ENCODE results near the gene LBH.

The LBH gene

GRCh38 chr2:30278419-30278818, 47.1 kb downstream of the LBH start:
- no peak for DNase-seq

- DNase-seq, result no peak
Observed at GRCh38 chr2:30280596-30281434, 49.5 kb downstream of the LBH start.

DNA sequence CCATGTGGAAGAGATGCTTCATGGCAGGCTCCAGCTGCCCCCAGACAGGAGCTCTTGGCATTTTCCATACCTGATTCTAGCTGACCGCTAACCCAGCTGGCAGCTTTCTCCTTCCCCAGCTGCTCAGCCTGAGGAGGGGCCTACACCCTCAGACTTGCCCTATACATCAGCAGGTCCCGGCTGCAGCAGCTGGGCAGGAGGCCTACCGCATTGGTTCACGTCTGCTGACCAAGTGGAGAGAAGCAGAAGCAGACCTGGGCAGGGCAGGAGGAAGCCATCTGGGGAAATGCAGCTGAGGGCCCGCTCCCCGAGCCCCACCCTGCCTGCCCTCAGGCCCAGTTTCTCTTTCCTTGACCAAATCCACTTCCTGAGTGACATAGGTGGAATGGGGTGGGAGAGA, 50.7 kb downstream of the LBH start:
- DNase-seq, result no peak

- no peak for DNase-seq
Observed at GRCh38 chr2:30282721-30283120, 51.4 kb downstream of the LBH start.

DNA sequence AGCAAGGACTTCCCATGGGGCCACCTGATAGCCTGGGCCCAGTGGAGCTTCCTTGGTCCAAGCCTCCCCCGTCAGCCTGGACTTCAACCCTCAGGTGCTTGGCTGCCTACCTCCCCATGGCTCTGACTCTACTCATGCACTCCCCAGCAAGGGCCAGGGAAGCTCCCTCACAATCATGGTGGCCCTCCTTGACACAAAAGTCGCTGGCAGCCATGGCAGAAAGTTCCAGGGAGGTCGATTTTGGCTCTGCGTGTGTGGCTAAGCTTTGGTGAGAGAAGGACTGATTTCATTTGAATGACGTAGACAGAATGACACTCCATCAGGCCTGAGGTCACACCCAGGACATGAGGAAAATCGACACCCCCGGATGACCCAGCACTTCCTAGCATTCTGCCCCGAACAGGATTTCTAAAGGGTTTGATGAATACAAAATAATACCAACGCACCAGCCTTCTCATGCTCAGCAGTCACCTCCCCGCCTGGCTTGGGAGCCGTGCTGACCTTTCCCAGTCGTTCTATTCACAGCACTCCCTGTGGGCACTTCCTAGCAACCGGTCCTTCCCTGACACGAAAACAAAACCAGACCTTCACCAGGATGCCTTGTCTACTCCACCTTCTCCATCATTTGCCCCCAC, 52.7 kb downstream of the LBH start:
- no peak for DNase-seq

DNA sequence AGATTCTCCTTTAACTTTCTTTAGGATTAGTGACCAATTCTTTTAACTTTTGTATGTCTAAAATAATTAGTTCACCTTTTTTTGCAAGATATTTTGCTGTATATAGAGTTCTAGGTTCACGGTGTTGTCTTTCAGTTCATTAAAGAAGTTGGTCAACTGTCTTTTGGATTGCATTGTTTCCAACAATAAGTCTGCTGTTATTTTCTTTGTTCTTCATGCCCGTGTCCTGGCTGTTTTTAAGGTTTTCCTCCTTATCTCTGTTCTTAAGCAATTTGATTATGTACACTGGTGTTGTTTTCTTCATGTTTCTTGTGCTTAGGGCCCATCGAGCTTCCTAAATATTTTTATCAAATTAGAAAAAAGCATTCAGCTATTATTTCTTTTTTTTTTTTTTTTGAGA, 54.4 kb downstream of the LBH start:
- DNase-seq, result no peak

DNA sequence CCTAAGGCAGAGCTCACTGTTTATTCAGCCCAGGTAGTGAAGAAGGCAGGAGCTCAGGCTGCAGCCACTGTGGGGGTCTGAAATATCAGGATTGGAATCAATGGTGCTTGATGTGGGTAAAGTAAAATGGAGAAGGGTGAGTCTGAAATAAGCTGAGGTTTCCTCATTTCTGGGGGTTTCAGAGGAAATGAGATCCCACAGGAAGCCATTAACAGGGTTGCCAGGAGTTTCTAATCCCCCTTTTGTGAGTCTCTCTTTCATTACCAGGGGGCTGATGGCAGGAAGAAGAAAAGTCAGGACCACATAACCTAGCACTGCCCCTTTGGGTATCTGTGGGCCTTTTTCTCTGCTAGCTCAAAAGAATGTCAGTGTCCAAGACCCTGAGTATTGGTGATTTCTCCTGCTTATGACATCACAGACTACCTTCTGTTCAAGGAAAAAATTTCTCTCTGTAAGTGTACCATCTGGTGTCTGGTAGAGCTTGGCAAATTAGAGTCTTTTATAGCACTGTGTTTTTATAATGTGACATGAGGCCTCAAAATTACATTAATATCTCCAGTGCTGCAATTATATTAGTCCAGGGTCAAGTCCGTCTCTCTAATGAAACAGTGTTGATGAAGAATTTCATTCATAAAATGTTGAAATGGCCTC, 56.0 kb downstream of the LBH start:
- no peak for DNase-seq

DNA sequence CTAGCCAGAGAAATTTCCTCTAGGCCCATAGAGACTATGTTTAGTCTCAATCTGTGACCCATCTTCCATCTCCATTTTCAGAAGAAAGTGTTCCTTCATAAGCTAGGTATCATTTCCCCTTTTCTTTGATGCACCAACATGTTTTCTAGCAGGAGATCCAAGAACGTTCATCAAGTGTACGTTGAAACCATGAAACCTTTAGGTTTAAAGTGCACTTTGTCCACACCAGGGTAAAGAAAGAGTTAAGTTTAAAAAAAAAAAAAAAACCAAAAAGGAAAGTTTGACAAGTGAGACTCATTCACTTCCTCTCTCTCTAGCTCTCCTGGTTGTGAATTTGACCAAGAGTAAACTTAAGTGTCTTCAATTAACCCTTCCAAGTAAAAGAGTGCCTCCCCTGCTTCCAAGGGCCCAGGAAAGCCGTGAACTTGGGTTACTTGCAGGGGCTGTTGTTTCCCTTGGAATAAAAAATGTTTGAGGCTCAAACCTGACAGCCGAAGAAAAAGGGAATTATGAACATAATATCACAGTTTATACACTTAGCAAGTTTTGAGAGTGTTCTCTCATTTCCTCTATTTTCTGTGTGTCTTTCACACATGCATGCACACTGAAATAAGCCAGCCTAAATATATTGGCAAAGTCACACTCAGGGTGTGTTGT, 56.7 kb downstream of the LBH start:
- no peak for DNase-seq

DNA sequence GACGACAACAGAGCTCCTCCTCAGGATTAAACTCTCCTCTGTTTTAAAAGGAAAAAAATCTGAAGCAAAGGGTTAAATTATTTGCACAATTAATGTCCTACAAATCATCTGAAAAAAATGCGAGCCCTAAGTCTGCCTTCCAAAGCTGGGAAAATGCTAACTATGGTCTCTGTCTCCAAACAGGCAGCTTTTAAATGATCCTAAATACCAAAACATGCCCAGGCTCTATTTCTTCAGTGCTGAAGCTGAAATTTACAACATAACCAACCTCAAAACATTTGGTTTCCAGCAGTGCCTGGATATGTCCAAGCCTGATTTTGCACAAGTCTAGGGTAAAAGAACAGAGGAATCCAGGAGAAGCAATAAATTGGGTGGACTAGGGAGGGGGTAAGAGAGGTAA, 57.2 kb downstream of the LBH start:
- no peak for DNase-seq

DNA sequence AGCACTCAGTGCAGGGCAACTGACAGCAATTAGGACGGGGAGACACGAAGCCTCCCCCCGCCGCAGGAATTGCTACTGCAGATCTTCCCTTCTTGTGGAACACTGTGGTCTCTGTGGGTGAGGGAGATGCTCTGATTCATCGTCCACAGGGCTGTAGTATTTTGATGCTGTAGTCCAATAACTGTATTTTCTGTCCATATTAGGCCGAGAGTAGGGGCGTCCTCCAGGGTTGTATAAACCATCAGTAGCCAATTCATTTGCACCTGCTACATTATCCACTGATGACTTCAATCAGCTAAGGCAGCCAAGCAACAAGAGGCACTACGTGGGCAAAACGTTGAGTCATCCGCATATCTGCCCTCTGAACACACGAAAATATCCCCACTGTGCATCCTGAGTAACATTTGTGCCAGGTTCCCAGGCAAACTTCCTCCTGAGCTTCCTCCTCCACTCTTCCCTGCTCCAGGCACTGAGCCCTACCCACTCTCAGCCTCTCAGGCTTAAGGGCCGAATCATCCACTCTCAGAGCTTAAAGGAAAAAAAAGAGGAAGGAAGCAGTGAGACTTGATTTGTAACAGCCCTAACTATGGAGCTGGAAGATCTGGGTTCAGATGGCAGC, 62.1 kb downstream of the LBH start:
- DNase-seq, result no peak

DNA sequence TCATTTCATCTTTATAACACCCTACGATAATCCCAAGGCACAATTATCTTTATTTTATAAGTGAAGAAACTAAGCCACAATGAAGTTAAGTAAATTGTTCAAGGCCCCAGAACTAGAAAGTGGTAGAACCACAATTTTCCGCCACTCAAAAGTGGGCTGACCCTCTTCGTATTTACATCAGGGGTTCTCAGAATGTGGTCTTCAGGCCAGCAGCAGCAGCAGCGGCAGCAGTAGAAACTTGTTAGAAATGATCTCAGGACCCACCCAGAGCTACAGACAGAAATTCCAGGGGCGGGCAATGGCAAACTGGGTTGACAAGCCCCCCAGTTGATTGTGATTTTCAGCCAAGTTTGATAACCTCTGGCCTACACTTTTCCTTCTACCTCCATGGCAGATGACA, 62.8 kb downstream of the LBH start:
- no peak for DNase-seq

- DNase-seq, result no peak
Observed at GRCh38 chr2:30296496-30296895, 65.2 kb downstream of the LBH start.

DNA sequence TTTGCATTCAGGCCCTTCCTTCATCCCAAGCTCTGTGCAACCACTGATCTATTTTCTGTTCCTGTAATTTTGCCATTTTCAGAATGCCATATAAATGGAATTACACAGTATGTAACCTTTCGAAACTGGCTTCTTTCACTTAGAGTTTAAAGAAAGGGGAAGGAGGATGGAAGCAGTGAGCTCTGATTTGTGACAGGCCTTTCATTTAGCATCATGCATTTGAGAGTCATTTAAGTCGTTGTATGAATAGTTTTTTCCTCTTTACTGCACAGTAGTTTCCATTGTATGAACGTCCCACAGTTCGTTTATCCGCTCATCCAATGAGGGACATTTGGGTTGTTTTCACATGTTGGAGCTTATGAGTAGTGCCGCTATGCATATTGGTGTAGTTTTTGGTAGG, 67.0 kb downstream of the LBH start:
- DNase-seq, result no peak

DNA sequence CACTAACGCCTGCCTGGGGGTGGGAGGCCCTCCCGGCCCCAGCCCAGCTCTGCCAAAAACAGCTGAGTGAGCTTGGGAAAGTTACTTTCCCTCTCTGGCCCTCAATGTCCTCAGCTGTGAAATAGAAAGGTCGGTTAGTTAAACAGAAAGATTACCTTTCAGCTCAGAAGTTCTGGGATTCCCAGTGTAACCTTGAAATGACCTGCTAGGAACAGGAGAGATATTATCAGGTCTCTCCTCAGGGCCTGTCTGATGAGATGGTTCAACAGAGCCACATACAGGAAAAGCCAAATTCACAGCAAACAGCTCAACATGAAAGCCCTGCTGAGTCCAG, 68.8 kb downstream of the LBH start:
- no peak for DNase-seq

GRCh38 chr2:30300456-30301221, 69.3 kb downstream of the LBH start:
- no peak for DNase-seq

DNA sequence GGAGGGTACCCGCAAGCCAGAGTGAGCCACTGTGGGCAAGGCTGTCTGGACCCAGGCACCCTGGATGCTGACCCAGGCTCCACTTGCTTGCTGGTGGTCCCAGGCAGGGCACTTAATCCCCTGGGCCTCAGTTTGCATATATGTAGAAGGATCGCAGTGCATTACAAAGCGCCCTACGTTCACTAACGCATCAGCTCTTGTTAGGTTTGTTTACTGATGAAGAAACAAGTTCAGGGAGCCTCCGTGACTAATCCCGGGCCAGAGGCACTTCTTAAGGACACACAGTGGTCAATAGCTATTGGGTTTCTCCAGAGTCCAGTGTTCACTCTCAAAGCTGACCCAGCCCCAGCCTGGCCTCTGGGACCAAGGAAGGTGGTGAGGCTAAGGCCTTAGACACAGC, 70.2 kb downstream of the LBH start:
- DNase-seq, result no peak

DNA sequence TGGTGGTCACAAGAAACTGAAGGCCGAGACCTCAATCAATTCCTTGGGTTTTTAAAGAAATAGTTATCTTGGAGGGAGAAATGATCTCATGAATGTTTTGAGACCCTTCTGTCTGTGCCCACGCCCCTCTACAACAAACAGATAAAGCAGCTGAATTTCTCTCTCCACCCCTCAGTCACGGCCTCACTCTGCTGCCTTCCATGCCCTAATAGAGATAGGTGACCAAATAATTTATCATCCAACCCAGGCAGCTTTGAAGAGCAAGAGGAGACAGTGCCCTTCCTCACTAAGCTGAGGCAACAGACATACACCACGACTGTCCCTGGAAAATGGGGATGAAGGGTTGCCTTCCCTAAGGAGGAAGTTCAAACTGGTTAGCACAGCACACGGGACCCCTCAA, 71.2 kb downstream of the LBH start:
- no peak for DNase-seq

DNA sequence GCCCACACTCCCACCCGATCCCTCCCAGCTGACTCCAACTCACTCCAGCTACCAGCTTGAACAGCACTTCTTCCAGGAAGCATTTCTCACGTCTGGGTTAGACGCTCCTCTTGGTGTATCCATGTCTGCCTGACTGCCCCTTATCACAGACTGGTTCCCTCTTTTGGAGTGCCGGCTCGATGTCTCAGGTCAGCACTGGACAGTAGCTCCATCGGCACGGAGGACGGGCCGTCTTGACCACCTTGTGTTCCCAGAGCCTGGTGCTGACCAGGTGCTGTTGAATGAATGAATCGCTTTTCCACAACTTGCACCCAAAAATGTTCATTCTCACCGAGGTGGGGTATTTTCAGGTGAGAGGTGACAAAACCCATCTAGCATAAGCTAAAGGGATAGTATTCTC, 71.8 kb downstream of the LBH start:
- no peak for DNase-seq

DNA sequence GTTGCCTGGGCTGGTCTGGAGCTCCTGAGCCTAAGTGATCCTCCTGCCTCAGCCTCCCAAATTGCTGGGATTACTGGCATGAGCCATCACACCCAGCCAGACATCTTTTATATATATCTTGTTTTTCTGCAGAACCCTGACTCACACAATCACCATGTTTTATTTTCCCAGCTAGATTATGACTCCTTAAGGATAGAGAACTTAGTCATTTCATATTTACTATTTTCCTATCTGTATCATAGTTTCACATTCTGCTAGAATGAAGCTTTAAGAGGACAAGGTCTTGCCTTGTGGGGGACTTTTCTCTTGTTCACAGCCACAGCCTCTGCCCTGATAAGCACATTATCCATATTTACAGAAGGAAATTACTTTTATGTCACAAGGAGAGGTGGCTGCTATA, 73.9 kb downstream of the LBH start:
- DNase-seq, result no peak

DNA sequence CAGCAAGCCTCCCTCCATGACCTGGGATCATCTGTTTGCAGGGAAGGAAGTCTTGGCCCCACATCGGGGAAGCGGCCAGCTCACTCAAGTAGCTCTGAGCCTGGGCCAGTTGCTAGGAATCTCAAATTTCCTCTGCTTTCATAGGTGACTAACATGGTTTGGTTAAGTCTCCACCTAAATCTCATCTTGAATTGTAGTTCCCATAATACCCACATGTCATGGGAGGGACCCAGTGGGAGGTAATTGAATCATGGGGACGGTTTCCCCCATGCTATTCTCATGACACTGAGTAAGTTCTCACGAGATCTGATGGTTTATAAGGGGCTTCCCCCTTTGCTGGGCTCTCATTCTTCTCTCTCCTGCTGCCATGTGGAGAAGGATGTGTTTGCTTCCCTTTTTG, 75.2 kb downstream of the LBH start:
- no peak for DNase-seq

DNA sequence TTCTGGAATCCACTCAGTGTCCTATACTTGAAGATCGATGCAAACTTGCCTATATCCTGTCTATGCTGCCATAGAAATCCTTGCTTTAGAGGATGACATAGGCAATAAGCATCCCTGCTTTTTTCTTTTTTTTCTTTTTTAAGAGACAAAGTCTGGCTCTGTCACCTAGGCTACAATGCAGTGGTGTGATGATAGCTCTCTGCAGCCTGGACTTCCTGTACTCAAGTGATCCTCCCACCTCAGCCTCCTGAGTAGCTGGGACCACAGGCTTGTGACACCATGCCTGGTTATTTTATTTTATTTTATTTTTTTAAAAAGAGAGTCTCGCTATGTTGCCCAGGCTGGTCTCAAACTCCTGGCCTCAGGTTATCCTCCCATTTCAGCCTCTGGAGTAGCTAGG, 76.9 kb downstream of the LBH start:
- DNase-seq, result no peak

Data from activated effector memory CD4-positive, alpha-beta T cell treated with anti-CD3 and anti-CD28 coated beads, Interleukin-2, amount 50 U/mL, for 16 hours (primary cell).